Cerebellar nuclear complex (tissue), 1 donor: ENCODE data around the gene WWOX.
"Not testable (repeated sequence)": the region's sequence is repeated elsewhere in the genome, so short reads cannot be mapped to it uniquely, and the experiment has no call there.

ENCODE experiments used
- DNase-seq, 2 experiments: peaks; one replicate each; lab custom pipeline; 2025; lab: John Stamatoyannopoulos, UW

Gene WWOX

DNA sequence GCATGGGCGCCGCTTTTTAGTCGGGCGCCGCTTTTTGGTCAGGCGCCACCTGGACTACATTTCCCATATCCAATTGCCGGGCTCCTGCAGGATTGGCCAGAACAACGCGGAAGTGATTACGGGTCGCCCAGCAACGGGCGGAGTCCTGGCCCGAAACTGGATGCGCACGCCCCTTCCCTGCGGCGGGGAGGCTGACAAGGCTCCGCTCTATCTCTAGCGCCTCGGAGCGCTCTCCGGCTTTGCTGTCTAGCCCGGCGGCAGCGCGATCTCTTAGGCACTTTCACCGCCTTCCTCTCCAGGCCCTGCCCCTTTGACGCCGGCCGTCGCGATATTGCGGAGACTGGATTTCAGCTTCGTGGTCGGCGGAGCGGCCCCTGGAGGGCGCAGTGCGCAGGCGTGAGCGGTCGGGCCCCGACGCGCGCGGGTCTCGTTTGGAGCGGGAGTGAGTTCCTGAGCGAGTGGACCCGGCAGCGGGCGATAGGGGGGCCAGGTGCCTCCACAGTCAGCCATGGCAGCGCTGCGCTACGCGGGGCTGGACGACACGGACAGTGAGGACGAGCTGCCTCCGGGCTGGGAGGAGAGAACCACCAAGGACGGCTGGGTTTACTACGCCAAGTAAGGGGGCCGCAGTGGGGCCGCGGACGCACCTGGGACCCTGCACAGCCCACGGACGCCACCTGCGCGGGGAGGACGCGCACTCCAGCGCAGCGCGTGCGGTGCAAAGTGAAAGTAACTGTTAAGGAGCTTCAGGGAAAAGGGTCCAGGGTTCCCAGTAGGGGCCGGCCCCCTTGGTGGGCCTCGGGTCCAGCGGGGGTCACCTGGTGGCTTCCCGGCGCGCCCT lies at the start of gene WWOX:
Gene WWOX (plus strand): TSS at position 384 of the 841 bp plus-strand sequence.
- DNase-seq = peak; percentile 82 to 92

DNA sequence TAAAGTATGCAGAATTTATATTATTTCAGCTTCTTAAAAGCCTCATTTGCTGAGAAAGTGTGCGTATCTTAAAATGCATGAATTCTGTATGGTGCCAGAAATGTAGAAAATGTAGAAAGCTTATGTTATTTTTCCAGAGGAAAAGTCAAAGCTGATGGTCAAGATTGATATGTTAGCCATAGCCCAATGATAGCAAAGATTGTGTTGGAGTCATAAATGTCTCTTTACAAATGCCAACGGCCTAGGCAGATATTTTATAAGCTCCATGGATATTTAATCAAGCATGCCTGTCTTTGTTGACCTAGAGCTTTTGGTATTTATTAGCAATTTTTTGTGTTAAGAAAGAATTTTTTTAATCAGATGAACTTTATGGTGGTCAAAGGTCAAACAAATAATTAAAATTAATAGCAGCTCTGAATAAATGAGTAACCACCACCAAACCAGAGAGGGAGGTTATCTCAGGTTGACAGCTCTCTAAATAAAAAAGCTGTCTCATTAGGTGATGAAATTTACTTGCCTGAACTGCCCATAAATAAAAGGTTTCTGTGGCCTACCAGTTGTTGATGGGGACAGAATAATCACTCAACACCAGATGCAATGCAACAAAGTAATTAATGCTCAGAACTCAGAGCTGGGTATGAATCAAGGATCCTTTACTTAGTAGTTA lies 48.6 kb upstream of the WWOX start:
- DNase-seq = no peak

DNA sequence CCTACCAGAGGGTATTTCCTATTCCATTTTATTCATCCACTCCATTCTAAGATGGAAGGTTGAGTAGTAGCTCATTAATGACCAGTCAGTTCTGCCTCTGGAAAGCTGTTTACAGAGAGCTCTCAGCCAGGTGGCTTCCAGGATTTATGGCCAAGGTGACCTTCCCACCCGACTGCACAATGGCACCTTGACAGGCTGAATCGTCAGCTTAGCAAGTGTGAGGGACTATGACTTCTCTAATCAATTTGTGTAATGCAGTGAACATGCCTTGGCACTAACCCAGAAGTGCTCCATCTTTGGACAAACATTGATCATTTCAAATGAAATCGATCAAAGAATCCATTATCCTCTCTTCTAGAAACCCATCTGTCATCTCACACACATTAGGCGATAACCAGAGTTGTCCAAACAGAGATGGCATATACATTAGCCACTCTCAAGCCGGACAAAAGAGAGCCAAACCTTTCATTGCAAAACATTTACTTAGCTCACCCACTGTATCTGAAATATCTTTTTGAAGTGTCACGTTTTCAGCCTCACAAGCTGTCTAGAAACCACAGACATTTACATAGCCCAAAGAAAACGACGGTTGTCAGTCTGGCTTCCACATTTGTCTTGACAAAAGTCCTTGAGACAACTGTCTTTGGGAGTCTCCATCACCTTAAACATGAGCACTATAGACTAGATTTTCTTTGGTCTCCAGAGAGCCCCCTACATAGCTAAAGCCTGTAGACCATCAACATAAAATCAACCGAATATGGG lies 41.5 kb upstream of the WWOX start:
- DNase-seq = no peak

DNA sequence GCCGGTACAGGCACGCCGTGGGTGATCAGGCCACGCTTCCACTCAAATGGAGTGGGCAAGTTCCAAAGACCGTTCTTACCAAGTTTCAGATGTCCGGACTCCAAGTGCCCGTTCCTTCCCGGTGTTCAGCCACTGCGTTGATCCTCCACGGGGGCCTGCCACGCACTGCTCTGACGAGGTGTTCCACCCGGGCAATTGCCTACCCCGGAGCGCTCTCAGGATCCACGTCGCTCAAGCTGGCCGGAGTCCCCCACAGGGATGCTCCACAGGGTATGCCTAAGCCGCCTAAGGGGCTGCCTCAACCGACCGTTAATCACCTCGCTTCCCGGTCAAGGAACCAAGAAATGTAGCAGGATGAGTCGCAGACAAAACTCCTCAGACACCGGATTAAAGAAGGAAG lies 39.6 kb upstream of the WWOX start:
- not testable (repeated sequence) for DNase-seq

DNA sequence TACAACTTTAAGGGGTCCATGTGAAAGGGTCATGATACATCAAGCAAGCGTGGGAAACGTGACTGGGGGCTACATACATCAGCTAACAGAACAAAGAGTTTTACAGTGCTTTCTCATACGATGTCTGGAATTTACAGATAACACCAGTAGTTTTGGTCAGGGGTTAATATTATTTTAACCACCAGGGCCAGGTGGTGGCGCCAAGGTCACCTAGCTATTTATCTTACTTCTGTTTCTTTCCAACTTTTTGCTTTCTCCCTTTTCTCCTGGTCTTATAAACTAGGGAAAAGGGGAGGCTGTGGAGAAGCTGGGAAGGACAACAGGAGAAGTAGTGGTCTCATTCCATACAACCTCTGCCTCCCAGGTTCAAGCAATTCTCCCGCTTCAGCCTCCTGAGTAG lies 39.2 kb upstream of the WWOX start:
- DNase-seq = no peak

DNA sequence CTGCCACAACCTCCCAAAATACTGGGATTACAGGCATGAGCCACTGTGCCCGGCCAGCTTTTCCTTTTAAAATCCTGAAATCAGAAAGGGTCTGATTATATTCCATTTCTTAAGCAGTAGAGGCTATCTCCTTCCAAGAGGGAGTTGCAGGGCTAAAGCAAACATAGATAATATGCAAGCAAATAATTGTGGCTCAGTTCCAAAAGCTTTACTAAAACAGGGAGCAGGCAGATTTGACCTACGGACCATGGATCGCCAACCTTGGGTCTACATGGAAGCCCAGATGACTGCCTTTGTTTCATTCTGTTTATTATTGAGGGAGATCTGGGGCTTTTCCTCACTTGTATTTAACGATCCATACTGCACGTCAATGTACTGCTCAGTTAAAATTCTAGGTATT lies 38.6 kb upstream of the WWOX start:
- no peak for DNase-seq

DNA sequence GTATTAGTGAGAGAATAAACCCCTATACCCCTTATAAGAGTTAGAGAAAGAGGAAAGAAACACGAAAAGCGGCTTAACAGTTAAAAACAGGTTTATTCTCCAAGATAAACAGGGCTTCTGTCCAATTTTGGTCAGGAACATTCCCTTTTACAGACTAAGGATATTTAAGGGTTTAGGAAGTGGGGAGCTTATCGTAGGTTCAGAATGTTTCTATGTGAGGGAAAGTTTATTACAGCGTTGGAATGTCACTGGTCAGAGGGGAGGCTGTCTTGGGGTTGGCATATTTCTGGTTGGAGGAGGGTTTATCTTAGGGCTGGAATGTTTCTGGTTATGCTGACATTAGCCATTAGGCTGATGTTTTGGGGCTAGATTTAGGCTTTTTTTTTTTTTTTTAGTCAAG lies 34.1 kb upstream of the WWOX start:
- no peak for DNase-seq

DNA sequence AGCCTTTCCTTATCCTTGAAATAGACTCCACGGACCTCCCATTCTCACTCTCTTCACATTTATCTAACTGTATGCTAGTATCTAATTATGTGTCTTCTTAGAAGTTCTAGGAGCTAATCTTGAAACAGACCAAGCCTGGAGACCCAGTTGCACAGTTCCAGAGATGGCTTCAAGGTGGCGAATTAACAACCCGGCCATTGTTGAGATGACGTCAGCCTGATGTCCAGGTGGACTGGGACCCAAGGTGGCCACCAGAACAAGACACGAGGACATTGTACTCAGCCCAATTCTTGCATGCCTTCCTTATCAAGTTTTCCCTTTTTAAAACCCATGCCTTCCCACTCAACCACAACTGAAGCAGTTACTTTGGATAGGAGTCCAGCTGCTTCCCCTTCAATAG lies 29.5 kb upstream of the WWOX start:
- no peak for DNase-seq

DNA sequence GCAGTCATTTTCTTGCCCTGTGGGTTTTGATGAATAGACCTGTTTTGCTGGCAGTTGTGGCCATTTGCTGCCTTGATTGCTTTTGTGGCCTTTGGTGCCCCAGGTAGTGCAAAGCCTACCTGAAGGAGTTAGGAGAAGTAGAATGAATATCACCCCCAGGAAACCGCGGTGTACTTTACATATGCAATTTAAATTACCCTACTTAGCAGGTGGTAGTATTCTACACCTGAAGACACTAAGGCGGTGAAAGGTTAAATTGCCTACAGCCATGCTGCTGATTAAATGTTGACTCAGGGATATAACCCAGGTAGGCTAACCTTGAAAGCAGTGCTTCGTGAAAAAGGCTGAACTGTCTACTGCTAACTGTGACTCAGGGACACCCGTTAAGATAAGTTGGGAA lies 27.2 kb upstream of the WWOX start:
- no peak for DNase-seq

DNA sequence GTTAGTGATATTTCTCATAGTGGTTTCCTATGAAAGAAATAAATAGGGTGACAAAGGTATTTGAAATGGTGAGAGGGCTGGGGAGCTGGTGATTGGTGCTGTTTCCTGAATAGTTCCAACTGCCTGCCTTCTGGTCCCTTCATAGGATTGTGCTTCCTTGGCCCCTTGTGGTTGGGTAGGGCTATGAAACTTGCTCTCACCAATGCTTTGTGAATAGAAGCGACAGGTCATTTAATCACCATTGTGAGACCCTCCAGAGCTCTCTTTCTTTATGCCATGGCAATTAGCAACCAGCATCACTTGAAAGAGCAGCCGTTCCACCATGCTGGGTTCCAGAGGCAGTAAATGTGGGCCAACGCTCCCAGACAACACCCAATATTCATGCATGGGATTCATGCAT lies 23.7 kb upstream of the WWOX start:
- DNase-seq = no peak

DNA sequence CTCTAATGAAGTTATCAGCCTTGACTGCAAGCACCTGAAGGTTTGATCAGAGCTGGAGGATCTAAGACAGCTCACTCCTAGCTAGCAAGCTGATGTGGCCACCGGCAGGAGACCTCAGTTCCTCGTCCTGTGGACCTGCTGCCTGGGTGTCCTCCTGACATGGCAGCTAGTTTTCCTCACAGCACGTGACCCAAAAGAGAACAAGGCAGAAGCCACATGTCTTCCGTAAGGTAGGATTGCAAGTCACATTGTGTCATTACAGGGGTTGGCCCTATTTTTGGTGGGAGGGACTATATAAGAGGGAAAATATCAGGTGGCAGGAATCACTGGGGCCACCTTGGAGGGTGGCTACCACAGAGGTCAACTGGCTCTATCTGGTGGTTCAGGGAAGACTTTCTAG lies 18.1 kb upstream of the WWOX start:
- no peak for DNase-seq

DNA sequence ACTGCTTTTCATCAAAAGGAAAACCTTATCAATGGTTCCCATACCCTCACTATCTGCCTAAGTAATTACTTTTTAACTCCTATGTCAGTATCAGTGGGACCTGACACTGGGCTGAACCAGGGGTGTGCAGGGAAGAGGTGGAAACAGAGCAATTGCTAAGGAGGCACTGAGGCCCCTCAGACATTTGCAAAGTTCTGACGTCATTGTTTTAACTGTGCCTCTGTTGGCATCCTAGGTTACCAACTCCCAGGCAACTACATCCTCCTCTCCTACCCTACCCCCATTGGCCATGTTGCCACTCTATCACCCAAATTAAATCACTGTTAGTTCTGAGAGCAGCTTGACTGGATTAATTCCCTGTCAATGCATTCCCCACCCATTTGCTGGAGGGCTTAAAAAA lies 8.0 kb upstream of the WWOX start:
- DNase-seq = no peak

DNA sequence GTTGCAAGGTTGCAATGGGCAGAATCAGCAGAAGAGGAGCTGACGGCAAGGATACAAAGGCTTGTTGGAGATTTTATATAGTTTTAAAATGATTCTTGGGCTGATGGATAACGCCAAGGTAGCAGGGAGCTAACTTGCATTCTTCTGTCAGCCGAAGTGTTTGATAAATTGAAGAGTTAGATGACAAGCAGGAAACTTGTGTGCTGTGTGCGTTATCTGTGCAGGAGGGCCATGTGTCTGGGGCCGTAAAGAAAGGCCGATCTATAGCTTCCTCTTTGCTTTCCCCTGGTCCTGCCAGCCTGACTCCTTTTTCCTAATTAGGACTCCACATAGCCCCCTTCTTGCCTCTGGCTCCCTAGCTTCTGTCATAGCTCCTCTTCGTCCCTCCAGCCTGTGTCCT lies 6.7 kb upstream of the WWOX start:
- DNase-seq = no peak

DNA sequence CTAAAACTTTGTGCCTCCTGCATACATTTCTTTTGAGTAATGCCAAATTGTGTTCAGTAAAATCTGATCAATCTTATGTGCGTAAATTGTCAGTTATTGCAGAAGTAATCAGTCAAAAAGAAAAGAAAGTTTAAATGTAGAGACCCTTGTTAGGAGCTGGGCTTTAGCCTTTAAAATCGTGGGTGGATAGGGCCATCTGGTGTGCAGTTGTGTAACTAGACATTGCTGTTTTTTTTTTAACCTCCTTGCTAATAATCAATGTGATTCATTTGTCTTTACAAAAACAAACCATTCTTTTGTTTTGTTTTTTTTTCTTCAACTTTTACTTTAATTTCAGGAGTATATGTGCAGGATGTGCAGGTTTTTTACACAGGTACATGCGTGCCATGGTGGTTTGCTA lies 5.3 kb upstream of the WWOX start:
- DNase-seq = no peak

DNA sequence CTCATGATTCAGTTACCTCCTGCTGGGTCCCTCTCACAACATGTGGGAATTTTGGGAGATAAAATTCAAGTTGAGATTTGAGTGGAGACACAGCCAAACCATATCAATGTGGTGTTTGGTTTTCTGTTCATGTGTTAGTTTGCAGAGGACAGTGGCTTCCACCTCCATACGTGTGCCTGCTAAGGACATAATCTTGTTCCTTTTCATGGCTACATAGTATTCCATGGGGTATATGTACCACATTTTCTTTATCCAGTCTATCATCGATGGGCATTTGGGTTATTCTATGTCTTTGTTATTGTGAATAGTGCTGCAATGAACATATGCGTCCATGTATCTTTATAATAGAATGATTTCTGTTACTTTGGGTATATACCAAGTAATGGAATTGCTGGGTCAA lies 4.5 kb upstream of the WWOX start:
- no peak for DNase-seq

DNA sequence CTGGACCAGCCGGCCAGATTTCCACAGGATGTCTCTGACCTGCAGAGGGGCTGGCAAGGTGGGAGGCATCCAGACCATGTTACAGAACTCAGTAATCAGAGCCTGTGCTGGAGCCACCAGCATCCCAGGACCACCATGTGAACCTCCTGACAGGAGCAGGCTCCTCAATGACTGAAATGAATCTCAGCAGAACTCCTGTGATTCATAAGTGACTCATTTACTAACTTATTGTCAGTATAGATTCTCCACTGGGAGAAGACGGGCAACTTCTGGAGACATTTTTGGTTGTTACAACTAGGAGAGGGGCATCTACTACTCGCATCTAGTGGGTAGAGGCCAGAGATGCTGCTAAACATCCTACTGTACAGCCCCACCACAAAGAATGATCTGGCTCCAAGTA lies 3.1 kb upstream of the WWOX start:
- no peak for DNase-seq

DNA sequence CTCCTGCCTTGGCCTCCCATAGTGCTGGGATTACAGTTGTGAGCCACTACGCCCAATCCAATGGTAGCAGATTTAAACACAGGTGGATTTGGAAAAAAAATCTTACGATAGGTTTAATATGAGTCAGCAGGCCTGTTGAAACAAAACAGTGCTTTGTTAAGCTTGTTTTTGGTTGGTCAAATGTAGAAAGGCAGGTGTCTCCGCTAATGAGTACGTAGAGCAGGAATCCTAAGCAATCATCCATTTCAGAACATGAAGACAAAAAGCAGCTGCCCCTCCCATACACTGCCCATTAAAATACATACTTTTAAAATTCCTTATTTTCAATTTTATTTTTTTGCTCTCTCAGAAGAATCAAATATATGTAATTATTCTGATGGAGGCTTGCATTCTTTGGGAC lies 1.9 kb upstream of the WWOX start:
- no peak for DNase-seq

DNA sequence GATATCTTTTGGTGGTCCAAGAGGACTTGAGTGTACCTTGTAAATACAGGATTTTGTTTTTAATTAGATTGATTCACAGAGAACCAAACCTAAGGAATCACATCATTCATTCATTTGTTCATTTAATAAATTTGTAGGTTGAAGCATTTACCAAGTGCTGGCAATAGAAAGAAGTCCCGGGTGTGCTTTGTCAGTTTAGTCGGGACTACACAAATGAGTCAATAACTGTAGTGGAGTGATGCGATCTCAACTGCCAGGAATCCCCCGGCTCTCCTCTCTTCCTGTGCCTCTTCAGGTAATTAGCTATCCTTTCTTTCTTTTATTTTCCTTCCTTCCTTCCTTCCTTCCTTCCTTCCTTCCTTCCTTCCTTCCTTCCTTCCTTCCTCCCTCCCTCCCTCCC lies 1.4 kb upstream of the WWOX start:
- no peak for DNase-seq

DNA sequence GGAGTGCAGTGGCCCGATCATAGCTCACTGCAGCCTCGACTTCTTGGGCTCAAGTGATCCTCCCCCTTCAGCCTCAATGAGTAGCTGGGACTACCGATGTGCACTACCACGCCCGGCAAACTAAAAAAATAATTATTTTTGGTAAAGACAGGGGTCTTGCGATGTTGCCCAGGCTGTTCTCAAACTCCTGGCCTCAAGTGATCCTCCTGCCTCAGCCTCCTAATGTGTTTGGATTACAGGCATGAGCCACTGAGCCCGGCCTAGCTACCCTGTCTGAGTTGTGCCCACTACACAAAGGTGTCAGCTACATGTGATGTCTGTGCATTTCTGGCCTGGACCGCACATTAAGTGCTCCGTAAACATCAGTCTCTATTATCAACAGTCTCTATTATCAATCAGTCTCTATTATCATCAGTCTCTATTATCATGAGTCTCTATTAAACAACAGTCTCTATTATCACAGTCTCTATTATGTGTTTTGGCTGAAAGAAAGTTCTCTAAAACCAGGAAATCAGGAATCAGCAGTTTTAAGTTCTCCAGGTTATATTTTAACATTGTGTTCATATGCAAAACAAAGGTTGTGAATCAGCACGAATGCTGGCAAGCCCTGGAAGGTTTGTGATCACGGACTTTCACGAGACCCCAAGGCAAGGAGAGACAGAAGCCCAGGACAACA lies 721 bp upstream of the WWOX start:
- no peak for DNase-seq

DNA sequence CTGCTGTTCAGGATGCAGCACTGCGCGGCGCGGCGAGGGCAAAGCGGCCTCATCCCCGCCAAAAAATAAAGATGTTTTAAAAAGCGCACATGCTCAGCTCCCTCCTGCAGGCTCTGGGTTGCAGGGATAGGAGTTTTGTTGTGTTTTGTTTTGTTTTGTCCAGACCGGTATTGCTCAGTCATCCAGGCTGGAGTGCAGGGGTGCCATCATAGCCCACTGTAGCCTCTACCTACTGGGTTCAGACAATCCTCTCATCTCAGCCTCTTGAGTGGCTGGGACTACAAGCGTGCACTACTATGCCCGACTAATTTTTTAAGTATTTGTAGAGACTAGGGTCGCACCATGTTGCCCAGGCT lies 636 bp downstream of the WWOX start:
- no peak for DNase-seq

DNA sequence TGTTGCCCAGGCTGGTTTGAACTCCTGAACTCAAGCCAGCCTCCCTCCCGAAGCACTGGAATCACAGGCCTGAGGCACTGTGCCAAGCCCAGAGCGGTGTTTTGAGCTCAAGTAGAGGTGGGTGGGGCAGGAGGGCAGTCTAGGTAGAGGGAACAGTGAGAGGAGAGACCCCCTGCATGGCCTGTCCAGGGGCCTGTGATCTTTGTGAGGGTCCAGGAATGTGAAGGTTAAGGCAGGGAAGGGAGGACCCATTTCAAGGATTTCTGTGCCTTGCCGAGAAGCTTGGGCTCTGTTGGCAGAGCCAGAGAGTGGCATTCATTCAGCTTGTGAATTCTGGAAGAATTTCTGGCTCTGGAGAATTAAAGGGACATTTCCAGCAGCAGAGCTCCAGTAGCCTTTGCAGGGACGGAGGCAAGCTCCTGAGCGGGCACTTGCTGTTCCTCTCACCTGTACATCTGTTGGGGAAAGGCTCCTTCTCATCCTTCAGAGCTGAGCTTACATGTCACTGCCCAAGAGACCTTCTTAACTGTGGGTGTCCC lies 2.7 kb downstream of the WWOX start:
- peak in 1 of 2 experiments; percentile 74 for DNase-seq

DNA sequence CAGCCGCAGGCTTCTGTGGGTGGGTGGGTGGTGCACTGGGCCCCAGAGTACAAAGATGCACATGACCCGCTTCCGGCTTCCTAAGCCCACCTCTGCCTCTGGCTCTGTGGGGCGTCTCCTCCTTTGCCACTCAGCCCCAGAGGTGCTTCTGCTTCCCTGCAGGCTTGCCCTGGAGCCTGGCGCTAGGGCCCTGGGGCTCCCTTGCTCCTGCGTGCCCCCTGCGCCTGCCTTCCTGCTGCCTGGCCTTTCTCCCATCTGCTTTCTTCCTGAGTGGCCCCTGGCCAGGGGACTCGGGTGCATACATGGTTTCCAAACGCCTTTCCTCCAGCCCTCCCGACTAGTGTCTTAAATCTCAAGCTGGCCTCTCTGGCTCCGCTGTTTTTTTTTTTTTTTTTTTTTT lies 3.4 kb downstream of the WWOX start:
- peak; percentile 47 to 84 for DNase-seq
